ENCODE data around the gene CMPK1. TPM values are rescaled to one million over a fixed set of nuclear protein-coding genes. Genes with fewer than 3 reads are reported as not detected.

Gene CMPK1
- total RNA-seq, 1 donor from 2014 or later: 53.4 TPM

DNA sequence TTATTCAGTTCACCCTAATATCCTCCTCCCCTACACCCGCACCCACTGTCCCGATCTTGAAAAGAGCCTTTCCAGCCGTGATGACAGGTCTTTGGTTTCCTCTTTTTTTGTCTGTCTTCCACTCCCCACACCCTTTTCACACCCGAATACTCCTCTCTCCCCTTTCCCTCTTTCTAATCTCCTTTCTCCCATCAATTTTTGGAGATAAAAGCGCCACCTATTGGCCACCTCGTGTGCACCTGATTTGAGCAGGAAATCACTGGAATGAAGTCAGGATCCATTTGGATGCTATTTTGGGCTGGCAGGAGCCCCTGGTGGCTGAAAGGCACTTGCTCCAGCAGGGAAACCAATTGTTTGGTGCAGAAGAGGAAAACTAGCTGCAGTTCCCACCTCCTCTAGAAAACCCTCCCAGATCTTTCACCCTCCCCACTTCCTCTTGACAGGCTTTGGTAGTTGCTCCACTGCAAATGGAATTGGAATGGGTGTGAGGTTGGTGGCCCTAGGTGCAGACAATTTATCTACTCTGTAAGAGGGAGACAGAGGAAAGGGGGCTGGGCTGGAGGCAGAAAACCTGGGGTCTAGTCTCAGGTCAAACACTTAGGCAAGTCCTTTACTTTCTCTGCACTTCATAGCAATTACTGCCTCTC lies 90.9 kb downstream of the CMPK1 start:
- TF ChIP-seq, protein P1, sequence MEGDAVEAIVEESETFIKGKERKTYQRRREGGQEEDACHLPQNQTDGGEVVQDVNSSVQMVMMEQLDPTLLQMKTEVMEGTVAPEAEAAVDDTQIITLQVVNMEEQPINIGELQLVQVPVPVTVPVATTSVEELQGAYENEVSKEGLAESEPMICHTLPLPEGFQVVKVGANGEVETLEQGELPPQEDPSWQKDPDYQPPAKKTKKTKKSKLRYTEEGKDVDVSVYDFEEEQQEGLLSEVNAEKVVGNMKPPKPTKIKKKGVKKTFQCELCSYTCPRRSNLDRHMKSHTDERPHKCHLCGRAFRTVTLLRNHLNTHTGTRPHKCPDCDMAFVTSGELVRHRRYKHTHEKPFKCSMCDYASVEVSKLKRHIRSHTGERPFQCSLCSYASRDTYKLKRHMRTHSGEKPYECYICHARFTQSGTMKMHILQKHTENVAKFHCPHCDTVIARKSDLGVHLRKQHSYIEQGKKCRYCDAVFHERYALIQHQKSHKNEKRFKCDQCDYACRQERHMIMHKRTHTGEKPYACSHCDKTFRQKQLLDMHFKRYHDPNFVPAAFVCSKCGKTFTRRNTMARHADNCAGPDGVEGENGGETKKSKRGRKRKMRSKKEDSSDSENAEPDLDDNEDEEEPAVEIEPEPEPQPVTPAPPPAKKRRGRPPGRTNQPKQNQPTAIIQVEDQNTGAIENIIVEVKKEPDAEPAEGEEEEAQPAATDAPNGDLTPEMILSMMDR (IDR thresholded peaks at IDR 0.05; ENCODE audit: unreplicated experiment): peak; percentile 74
- Mint-ChIP-seq H3K27me3 (ENCODE audit: unreplicated experiment) (peaks cover 3% of the 10 kb centered on the region), H3K27ac (ENCODE audit: unreplicated experiment) (no peak overlapping the region), H3K4me1 (ENCODE audit: unreplicated experiment) (peaks cover 14% of the 10 kb centered on the region), H3K36me3 (ENCODE audit: low read depth, unreplicated experiment) (no peaks in the 10 kb centered on the region), H3K9me3 (ENCODE audit: unreplicated experiment) (no peaks in the 10 kb centered on the region), H3K4me3 (ENCODE audit: unreplicated experiment) (no peak overlapping the region)
- DNase-seq (ENCODE audit: low spot score): peak; percentile 65

Other genes with a start within 250 kb of the CMPK1 start
- gene CYP4A22, start 196.3 kb upstream of the CMPK1 start, total RNA-seq (ENCODE audit: unreplicated experiment): not detected
- not detected for gene PDZK1IP1, start 143.8 kb upstream of the CMPK1 start, total RNA-seq (ENCODE audit: unreplicated experiment)
- gene TAL1, start 101.6 kb upstream of the CMPK1 start, total RNA-seq (ENCODE audit: unreplicated experiment): 199 TPM
- gene STIL, start 19.6 kb upstream of the CMPK1 start, total RNA-seq (ENCODE audit: unreplicated experiment): 12.1 TPM
- not detected for gene FOXE3, start 82.5 kb downstream of the CMPK1 start, total RNA-seq (ENCODE audit: unreplicated experiment)
- gene FOXD2, start 104.3 kb downstream of the CMPK1 start, total RNA-seq (ENCODE audit: unreplicated experiment): 0.15 TPM